Muscle layer of duodenum (tissue), 2 donors: ENCODE data around the gene NRXN3.

Experiments used
- H3K27ac ChIP-seq: one replicate; pipeline ENCODE4 v1.7.0; 2013; ENCODE audit warnings: mild to moderate bottlenecking, low read length
- H3K27me3 ChIP-seq: one replicate; pipeline ENCODE4 v1.7.0; 2013; ENCODE audit warnings: low read depth, mild to moderate bottlenecking, control low read depth, low read length
- H3K36me3 ChIP-seq, 2 donors: one replicate each; pipeline ENCODE4 v1.7.0; 2013; ENCODE audit warnings: low read length in 2 of 2, control low read depth in 1 of 2, mild to moderate bottlenecking in 1 of 2; ENCODE audit not compliant: insufficient read depth in 2 of 2, control insufficient read depth in 1 of 2
- H3K4me1 ChIP-seq, 2 donors: one replicate each; pipeline ENCODE4 v1.7.0; 2013; ENCODE audit warnings: low read length in 2 of 2, mild to moderate bottlenecking in 2 of 2, control low read depth in 1 of 2, moderate library complexity in 1 of 2; ENCODE audit not compliant: insufficient read depth in 2 of 2, control insufficient read depth in 1 of 2
- H3K4me3 ChIP-seq, 2 donors: one replicate each; pipeline ENCODE4 v1.7.0; 2013; ENCODE audit warnings: low read length in 2 of 2, low read depth in 1 of 2, mild to moderate bottlenecking in 1 of 2
- H3K9me3 ChIP-seq, 2 donors: one replicate each; pipeline ENCODE4 v1.7.0; 2013; ENCODE audit warnings: low read length in 2 of 2, control low read depth in 1 of 2, mild to moderate bottlenecking in 1 of 2; ENCODE audit not compliant: control insufficient read depth in 1 of 2
- donor health status: healthy.

NRXN3 gene

DNA sequence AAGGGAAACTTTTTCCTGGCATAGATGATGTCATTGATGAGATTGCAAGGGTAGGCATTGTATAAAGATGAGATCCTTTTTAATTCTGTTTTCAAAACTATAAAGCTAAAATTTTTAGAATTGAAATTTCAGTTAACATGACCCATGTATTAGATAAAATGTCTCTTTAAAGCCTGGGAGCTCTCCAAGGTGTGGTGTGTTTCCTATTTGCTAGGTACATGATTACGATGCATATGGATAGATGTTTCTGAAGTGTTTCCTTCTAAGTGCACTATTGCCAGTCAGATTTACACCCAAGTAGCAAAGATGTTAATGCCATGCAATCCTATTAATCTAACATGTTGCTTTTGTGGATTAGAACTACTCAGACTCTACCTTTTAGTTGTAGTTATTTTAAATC, 1206.4 kb downstream of the NRXN3 start:
- no peaks in the 10 kb centered on the region for H3K36me3 ChIP-seq
- no peak overlapping the region for H3K4me3 ChIP-seq
- no peaks in the 10 kb centered on the region for H3K9me3 ChIP-seq
- peaks cover 0 to 5% of the 10 kb centered on the region in 2 donors for H3K4me1 ChIP-seq
- no peak overlapping the region for H3K27ac ChIP-seq
- no peaks in the 10 kb centered on the region for H3K27me3 ChIP-seq

DNA sequence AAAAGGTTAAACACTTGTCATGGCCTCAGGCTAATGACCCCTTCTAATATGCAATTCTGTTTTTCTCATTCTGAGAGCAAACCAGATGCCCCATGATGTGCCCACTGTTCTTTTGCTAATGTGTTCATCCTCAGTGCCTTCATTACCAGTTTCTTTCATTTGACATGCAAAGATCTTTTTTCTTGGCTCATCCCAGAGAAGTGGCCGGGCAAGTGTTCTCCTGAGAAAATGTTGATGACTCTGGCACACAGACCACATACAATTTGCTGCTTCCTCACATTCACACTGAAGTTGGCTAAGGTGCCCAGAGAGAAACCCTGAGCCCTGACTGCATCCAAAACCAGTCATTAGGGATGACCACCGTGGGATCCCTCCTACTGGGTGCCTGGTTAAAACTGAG, 1207.8 kb downstream of the NRXN3 start:
- H3K4me1 ChIP-seq, result peaks cover 0 to 7% of the 10 kb centered on the region in 2 donors
- H3K4me3 ChIP-seq, result no peak overlapping the region
- no peaks in the 10 kb centered on the region for H3K36me3 ChIP-seq
- no peaks in the 10 kb centered on the region for H3K9me3 ChIP-seq
- H3K27me3 ChIP-seq, result no peaks in the 10 kb centered on the region
- no peak overlapping the region for H3K27ac ChIP-seq

GRCh38 chr14:79379266-79379665, 1209.1 kb downstream of the NRXN3 start:
- Histone ChIP-seq H3K36me3 (no peaks in the 10 kb centered on the region), H3K27me3 (no peaks in the 10 kb centered on the region), H3K9me3 (no peaks in the 10 kb centered on the region), H3K27ac (no peak overlapping the region), H3K4me3 (no peak overlapping the region), H3K4me1 (peaks cover 0 to 17% of the 10 kb centered on the region in 2 donors)

GRCh38 chr14:79383031-79383430, 1212.9 kb downstream of the NRXN3 start:
- no peak overlapping the region for H3K27ac ChIP-seq

DNA sequence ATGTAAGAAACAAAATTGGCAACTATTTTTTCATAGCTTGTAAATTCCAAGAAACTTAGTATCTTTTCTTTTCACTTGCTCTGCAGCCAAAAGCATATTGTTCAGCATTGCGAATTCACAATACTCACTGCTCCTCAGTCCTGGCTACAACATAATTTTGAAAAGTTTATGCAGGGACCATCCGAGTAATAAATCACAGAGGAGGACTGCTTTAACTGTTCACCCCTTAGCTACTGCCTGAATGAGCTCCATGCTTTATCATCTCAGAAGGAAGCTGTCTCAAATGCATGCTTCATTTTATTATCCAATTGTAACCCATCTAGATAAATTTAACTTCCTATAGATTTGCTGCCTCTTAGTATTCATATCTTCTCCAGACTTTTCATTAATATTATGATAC, 1213.3 kb downstream of the NRXN3 start:
- Histone ChIP-seq H3K9me3 (no peaks in the 10 kb centered on the region), H3K27ac (no peak overlapping the region), H3K27me3 (no peaks in the 10 kb centered on the region), H3K36me3 (no peaks in the 10 kb centered on the region), H3K4me3 (no peak overlapping the region), H3K4me1 (peaks cover 0 to 12% of the 10 kb centered on the region in 2 donors)

More at GRCh38 chr14:79383031-79383430, 1212.9 kb downstream of the NRXN3 start:
- H3K36me3 ChIP-seq, result no peaks in the 10 kb centered on the region
- H3K27me3 ChIP-seq, result no peaks in the 10 kb centered on the region
- no peaks in the 10 kb centered on the region for H3K9me3 ChIP-seq
- H3K4me3 ChIP-seq, result no peak overlapping the region
- peaks cover 0 to 12% of the 10 kb centered on the region in 2 donors for H3K4me1 ChIP-seq

- H3K4me3 ChIP-seq, result no peak overlapping the region
- H3K9me3 ChIP-seq, result no peaks in the 10 kb centered on the region
- H3K27me3 ChIP-seq, result no peaks in the 10 kb centered on the region
- H3K4me1 ChIP-seq, result no peaks in the 10 kb centered on the region
- no peak overlapping the region for H3K27ac ChIP-seq
- no peaks in the 10 kb centered on the region for H3K36me3 ChIP-seq
These were observed 1224.9 kb downstream of the NRXN3 start for GRCh38 chr14:79395061-79395460.

GRCh38 chr14:79404874-79405511, 1234.8 kb downstream of the NRXN3 start:
- H3K36me3 ChIP-seq, result no peaks in the 10 kb centered on the region
- no peaks in the 10 kb centered on the region for H3K4me1 ChIP-seq
- no peak overlapping the region for H3K4me3 ChIP-seq
- no peaks in the 10 kb centered on the region for H3K9me3 ChIP-seq
- H3K27me3 ChIP-seq, result no peaks in the 10 kb centered on the region
- H3K27ac ChIP-seq, result no peak overlapping the region

DNA sequence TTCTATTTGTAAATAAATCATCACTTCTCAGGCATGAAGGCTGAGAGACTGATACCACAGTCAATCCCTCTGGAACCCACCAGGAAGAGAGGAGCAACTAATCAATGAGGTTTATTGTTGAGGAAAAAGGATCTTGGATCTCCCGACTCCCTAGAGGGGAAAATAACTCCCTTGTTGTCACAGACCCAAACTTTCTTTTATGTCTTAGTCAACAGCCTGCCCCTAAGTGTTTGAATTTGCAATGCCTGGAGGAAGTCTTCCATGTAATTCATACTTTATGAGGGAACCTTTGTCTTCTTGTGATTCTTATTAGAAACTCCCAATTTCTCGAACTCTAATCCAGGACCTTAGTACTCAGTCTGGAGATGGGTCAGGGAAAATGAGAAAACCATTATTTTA, 1235.3 kb downstream of the NRXN3 start:
- Histone ChIP-seq H3K4me1 (no peaks in the 10 kb centered on the region), H3K27ac (no peak overlapping the region), H3K27me3 (no peaks in the 10 kb centered on the region), H3K9me3 (no peaks in the 10 kb centered on the region), H3K36me3 (no peaks in the 10 kb centered on the region), H3K4me3 (no peak overlapping the region)

DNA sequence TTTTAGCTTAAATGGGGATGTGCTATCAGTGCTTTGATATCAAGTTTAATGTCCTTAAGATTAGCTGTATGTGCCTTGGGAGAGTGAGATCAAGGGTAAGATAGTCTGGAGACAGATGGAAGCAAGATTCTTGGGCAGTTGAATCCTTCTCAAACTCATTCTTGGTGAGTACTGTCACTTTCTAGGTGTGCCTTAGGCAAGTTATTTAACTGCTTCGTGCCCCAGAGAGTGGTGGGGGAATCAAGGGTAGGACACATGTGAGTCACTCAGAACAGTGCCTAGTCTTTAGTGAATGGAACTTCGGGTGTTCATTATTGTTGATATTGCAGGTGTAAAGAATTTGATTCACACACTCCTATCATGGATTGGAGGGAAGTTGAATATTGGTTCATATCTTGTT, 1237.4 kb downstream of the NRXN3 start:
- Histone ChIP-seq H3K27me3 (no peaks in the 10 kb centered on the region), H3K9me3 (no peaks in the 10 kb centered on the region), H3K36me3 (no peaks in the 10 kb centered on the region), H3K27ac (no peak overlapping the region), H3K4me1 (no peaks in the 10 kb centered on the region), H3K4me3 (no peak overlapping the region)

- Histone ChIP-seq H3K4me1 (no peaks in the 10 kb centered on the region), H3K4me3 (no peak overlapping the region), H3K9me3 (no peaks in the 10 kb centered on the region), H3K36me3 (no peaks in the 10 kb centered on the region), H3K27me3 (no peaks in the 10 kb centered on the region), H3K27ac (no peak overlapping the region)
These were observed 1238.5 kb downstream of the NRXN3 start for GRCh38 chr14:79408696-79409095.

DNA sequence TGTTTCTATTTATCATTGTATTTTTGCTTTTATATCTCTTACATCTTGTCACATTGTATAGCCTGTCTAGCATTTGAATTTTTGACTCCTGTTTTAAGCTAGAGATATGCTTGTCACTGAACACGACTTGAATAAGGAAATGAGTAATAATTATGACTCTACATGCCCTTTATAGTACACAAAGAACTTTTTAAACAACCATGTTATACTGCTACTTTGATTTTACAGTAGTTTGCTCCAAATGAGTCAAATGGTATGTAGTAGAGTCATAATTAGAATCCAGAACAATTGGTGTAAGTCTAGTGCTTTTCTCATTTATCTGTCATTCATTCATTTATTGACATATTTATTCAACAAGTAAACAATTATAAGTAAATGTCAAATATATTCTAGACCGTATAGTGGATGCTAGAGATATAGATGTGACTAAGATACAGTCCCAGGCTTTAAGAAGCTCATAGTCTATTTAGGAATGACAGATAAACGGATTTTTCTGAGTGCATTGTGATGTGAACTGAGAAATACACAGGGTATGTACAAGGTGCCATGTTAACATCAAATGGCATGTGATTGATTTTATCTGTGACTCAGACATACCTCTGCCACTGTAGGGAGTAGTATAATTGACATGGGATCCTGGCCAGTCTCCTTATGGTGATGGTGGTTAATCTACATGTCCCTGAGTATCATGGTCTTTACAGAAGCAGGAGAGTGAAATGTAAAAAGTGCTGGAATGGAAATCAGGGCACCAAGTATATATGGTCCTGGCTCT, 1241.4 kb downstream of the NRXN3 start:
- Histone ChIP-seq H3K9me3 (no peaks in the 10 kb centered on the region), H3K4me1 (no peaks in the 10 kb centered on the region), H3K27ac (no peak overlapping the region), H3K27me3 (no peaks in the 10 kb centered on the region), H3K4me3 (no peak overlapping the region), H3K36me3 (no peaks in the 10 kb centered on the region)
